ENCODE measurements around the gene SLPI. TPM values are rescaled to one million over a fixed set of nuclear protein-coding genes. Genes with fewer than 3 reads are reported as not detected.

The SLPI gene
- total and polyA plus RNA-seq, 3 donors from 2014 or later = 6.9 to 104 (median 8.2) TPM

GRCh38 chr20:45258259-45258658 lies 3.9 kb upstream of the SLPI start:
- WGBS, 2 donors = 89 to 94% methylated on average over 3 of the region's 3 CpGs
- H3K27ac ChIP-seq = no peak overlapping the region
- intact Hi-C loops (cut with DNase I; ENCODE audit: low total_unique reads) = no loop called here

DNA sequence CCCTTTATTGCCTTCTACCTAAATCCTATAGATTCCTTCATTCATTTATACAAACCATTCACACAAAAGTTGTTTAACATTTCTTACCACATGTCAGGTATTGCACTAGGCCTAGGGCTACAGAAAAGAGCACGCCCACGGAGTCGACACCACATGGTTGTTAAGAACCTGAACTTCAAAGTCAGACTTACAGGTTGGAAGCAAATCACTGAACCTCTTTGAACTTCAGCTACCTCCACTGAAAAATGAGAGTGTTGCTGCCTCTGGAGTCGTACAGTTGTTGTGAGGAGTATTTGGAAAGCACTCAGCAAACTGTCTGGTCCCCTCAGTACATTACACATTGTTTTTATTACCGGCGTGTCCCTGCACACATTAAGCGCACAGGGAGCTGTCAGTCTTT lies 3.3 kb upstream of the SLPI start:
- Histone ChIP-seq H3K9me3 (no peaks in the 10 kb centered on the region), H3K36me3 (ENCODE audit: low read depth, missing control alignments) (no peaks in the 10 kb centered on the region), H3K4me1 (no peaks in the 10 kb centered on the region), H3K27ac (no peak overlapping the region), H3K27me3 (no peaks in the 10 kb centered on the region), H3K4me3 (no peak overlapping the region)
- intact Hi-C loops (cut with DNase I; ENCODE audit: low total_unique reads) = no loop called here
- WGBS, 2 donors = 89 to 90% methylated on average over 7 of the region's 7 CpGs
- no peak for DNase-seq
- no peak for TF ChIP-seq CTCF (IDR thresholded peaks at IDR 0.05)
- TF ChIP-seq POLR2A (IDR thresholded peaks at IDR 0.05) = no peak

More at GRCh38 chr20:45258259-45258658, 3.9 kb upstream of the SLPI start:
- no peaks in the 10 kb centered on the region for H3K4me1 ChIP-seq
- DNase-seq = no peak
- no peaks in the 10 kb centered on the region for H3K9me3 ChIP-seq
- TF ChIP-seq CTCF (IDR thresholded peaks at IDR 0.05) (no peak), POLR2A (IDR thresholded peaks at IDR 0.05) (no peak)
- H3K36me3 ChIP-seq (ENCODE audit: low read depth, missing control alignments) = no peaks in the 10 kb centered on the region
- no peak overlapping the region for H3K4me3 ChIP-seq
- H3K27me3 ChIP-seq = no peaks in the 10 kb centered on the region

DNA sequence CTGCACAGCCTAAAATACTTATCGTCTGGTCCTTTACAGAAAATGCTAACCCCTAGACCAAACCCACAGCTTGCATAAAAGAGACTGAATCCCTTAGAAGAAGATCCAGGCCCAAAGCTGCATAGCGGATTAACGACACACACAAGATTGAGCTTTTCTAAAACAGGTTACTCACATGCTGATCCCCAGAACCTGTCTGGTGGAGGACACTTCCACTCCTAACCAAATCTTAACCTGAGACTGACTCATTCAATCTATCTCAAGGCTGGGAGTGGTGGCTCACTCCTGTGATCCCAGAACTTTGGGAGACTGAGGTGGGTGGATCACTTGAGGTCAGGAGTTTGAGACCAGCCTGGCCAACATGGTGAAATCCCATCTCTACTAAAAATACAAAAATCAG lies 2.8 kb upstream of the SLPI start:
- DNase-seq = no peak
- intact Hi-C loops (cut with DNase I; ENCODE audit: low total_unique reads) = no loop called here

GRCh38 chr20:45253261-45253660 lies 1.1 kb downstream of the SLPI start:
- TF ChIP-seq POLR2A (IDR thresholded peaks at IDR 0.05) (no peak), CTCF (IDR thresholded peaks at IDR 0.05) (no peak)
- no peak for DNase-seq
- intact Hi-C loops (cut with DNase I; ENCODE audit: low total_unique reads) = no loop called here
- Histone ChIP-seq H3K27me3 (no peaks in the 10 kb centered on the region), H3K4me1 (no peaks in the 10 kb centered on the region), H3K36me3 (ENCODE audit: low read depth, missing control alignments) (no peaks in the 10 kb centered on the region), H3K27ac (no peak overlapping the region), H3K4me3 (no peak overlapping the region), H3K9me3 (no peaks in the 10 kb centered on the region)
- WGBS, 2 donors = 82 to 98% methylated on average over 4 of the region's 4 CpGs

More for the DNA sequence above, 2.8 kb upstream of the SLPI start:
- WGBS, 2 donors = 59 to 92% methylated on average over 3 of the region's 3 CpGs
- no peaks in the 10 kb centered on the region for H3K9me3 ChIP-seq
- no peaks in the 10 kb centered on the region for H3K27me3 ChIP-seq
- H3K27ac ChIP-seq = no peak overlapping the region
- TF ChIP-seq CTCF (IDR thresholded peaks at IDR 0.05) = no peak
- H3K4me1 ChIP-seq = no peaks in the 10 kb centered on the region
- H3K4me3 ChIP-seq = no peak overlapping the region
- no peaks in the 10 kb centered on the region for H3K36me3 ChIP-seq (ENCODE audit: low read depth, missing control alignments)

GRCh38 chr20:45251884-45252560 lies 2.3 kb downstream of the SLPI start:
- intact Hi-C loops (cut with DNase I; ENCODE audit: low total_unique reads) = no loop called here
- no peak for TF ChIP-seq POLR2A (IDR thresholded peaks at IDR 0.05)
- no peak for TF ChIP-seq CTCF (IDR thresholded peaks at IDR 0.05)
- Histone ChIP-seq H3K27ac (no peak overlapping the region), H3K9me3 (no peaks in the 10 kb centered on the region), H3K36me3 (ENCODE audit: low read depth, missing control alignments) (no peaks in the 10 kb centered on the region), H3K27me3 (no peaks in the 10 kb centered on the region), H3K4me1 (no peaks in the 10 kb centered on the region), H3K4me3 (no peak overlapping the region)
- WGBS, 2 donors = 72 to 77% methylated on average over 5 of the region's 5 CpGs
- DNase-seq = no peak
